HCT116 (cell line): ENCODE measurements around the gene SNX1. TPM values are rescaled to one million over a fixed set of nuclear protein-coding genes. Genes with fewer than 3 reads are reported as not detected.

Source experiments
- ATAC-seq: fragments of 200-7000 bp; cut with Tn5 transposase; 2 replicates; pipeline ENCODE4 v1.9.1; 2020; ENCODE audit warnings: mild to moderate bottlenecking, moderate library complexity
- BruUV-seq: library from RNA; stranded (reverse); fragments of 400-500 nt; replicated peaks from 2 replicates; lab custom pipeline; 2021; lab: Mats Ljungman, UMichigan
- CTCF ChIA-PET: fragments of 300-600 bp; sonication (Branson Sonifier 250); formaldehyde crosslinking; loops from one replicate; lab custom pipeline; 2021; ENCODE audit warnings: antibody characterized with exemption; lab: Charles Lee
- POLR2A ChIA-PET: fragments of 300-600, 350-600 bp; sonication (Branson Sonifier 250); formaldehyde crosslinking; loops from one replicate; lab custom pipeline; 2021; ENCODE audit warnings: antibody characterized with exemption; lab: Charles Lee
- RAD21 ChIA-PET, 2 experiments: fragments of 300-600 bp; sonication (Branson Sonifier 250); formaldehyde crosslinking; loops; one replicate each; lab custom pipeline; 2023; ENCODE audit warnings: low total read pairs in 2 of 2; ENCODE audit not compliant: uncharacterized antibody in 2 of 2, unreplicated experiment in 2 of 2, low non-redundant PET in 1 of 2; lab: Charles Lee
- DNase-seq: peaks from one replicate; pipeline ENCODE4 v3.0.0-alpha.2; 2010; ENCODE audit warnings: low read depth, low spot score
- H2AFZ ChIP-seq: fragments of 200-600 bp; shearing (Covaris generic), sonication (generic); 2 replicates; pipeline ENCODE4 v1.6.1; 2017; ENCODE audit warnings: low read depth, mixed run types, mixed read lengths, antibody characterized with exemption, low read length; ENCODE audit not compliant: poor library complexity, severe bottlenecking
- H3K27ac ChIP-seq: 2 replicates; pipeline ENCODE4 v1.5.1; 2012; ENCODE audit warnings: low read depth, low read length
- H3K27me3 ChIP-seq: fragments of 200-600 bp; sonication (generic); 2 replicates; pipeline ENCODE4 v1.6.1; 2016; ENCODE audit warnings: mixed run types, low read length, mixed read lengths; ENCODE audit not compliant: insufficient read depth
- H3K36me3 ChIP-seq, 2 experiments: fragments of 200-500 bp in 1 of 2; fragments of 200-600 bp in 1 of 2; sonication (Bioruptor generic) in 1 of 2; sonication (generic) in 1 of 2; 2 replicates each; pipeline versions ENCODE4 v1.5.1 to v1.6.1; 2014 to 2016; ENCODE audit warnings: low read length in 2 of 2, inconsistent platforms in 1 of 2, mixed read lengths in 1 of 2, mixed run types in 1 of 2; ENCODE audit not compliant: insufficient read depth in 2 of 2, control insufficient read depth in 1 of 2
- H3K4me1 ChIP-seq, 2 experiments: fragments of 200-600 bp in 1 of 2; sonication (generic) in 1 of 2; 2 replicates each; pipeline versions ENCODE4 v1.5.1 to v1.6.1; 2012 to 2017; ENCODE audit warnings: low read length in 2 of 2, inconsistent platforms in 1 of 2, mild to moderate bottlenecking in 1 of 2, mixed read lengths in 1 of 2, mixed run types in 1 of 2, moderate library complexity in 1 of 2; ENCODE audit not compliant: insufficient read depth in 2 of 2, control insufficient read depth in 1 of 2
- H3K4me2 ChIP-seq: fragments of 200-600 bp; sonication (generic); 2 replicates; pipeline ENCODE4 v1.6.1; 2017; ENCODE audit warnings: mixed run types, low read length, mixed read lengths
- H3K4me3 ChIP-seq, 2 experiments: fragments of 200-600 bp in 1 of 2; sonication (generic) in 1 of 2; replicated peaks in 1 of 2; 2 replicates each; pipeline ENCODE4 v1.5.1; 2011 to 2016; ENCODE audit warnings: low read length in 2 of 2, control low read depth in 1 of 2, low read depth in 1 of 2, mild to moderate bottlenecking in 1 of 2, mixed read lengths in 1 of 2, mixed run types in 1 of 2
- H3K79me2 ChIP-seq: fragments of 200-600 bp; sonication (generic); 2 replicates; pipeline ENCODE4 v1.6.1; 2017; ENCODE audit warnings: mild to moderate bottlenecking, mixed run types, low read length, moderate library complexity, mixed read lengths; ENCODE audit not compliant: insufficient read depth
- H3K9ac ChIP-seq: fragments of 200-600 bp; sonication (generic); 2 replicates; pipeline ENCODE4 v1.6.1; 2016; ENCODE audit warnings: low read length, mixed read lengths
- H3K9me2 ChIP-seq: fragments of 200-600 bp; sonication (generic), shearing (Covaris generic); 2 replicates; pipeline ENCODE4 v1.6.1; 2017; ENCODE audit warnings: mixed run types, mild to moderate bottlenecking, moderate library complexity; ENCODE audit not compliant: insufficient read depth
- H3K9me3 ChIP-seq, 2 experiments: fragments of 200-500 bp in 1 of 2; fragments of 200-600 bp in 1 of 2; sonication (Bioruptor generic) in 1 of 2; sonication (generic) in 1 of 2; 2 replicates each; pipeline ENCODE4 v1.6.1; 2014 to 2017; ENCODE audit warnings: low read length in 2 of 2, mixed read lengths in 2 of 2, inconsistent platforms in 1 of 2, low read depth in 1 of 2, mild to moderate bottlenecking in 1 of 2, mixed run types in 1 of 2, moderate library complexity in 1 of 2; ENCODE audit not compliant: control insufficient read depth in 1 of 2, insufficient read depth in 1 of 2
- H4K20me1 ChIP-seq: fragments of 200-600 bp; sonication (generic), shearing (Covaris generic); 2 replicates; pipeline ENCODE4 v1.6.1; 2017; ENCODE audit warnings: mixed run types, mild to moderate bottlenecking, moderate library complexity; ENCODE audit not compliant: insufficient read depth
- CBX3 ChIP-seq: IDR thresholded peaks from 2 replicates; pipeline ENCODE4 v1.6.1; 2012; ENCODE audit warnings: low read depth
- CEBPB ChIP-seq: IDR thresholded peaks from 2 replicates; pipeline ENCODE4 v1.6.1; 2012; ENCODE audit warnings: low read depth
- EGR1 ChIP-seq: IDR thresholded peaks from 2 replicates; pipeline ENCODE4 v1.6.1; 2012; ENCODE audit warnings: low read depth
- ELF1 ChIP-seq: IDR thresholded peaks from 2 replicates; pipeline ENCODE4 v1.6.1; 2012; ENCODE audit warnings: low read depth, borderline replicate concordance
- EZH2 ChIP-seq: fragments of 200-600 bp; sonication (generic); IDR thresholded peaks from 2 replicates; pipeline ENCODE4 v1.6.1; 2017; ENCODE audit warnings: antibody characterized with exemption, mixed run types
- FOSL1 ChIP-seq: IDR thresholded peaks from 2 replicates; pipeline ENCODE4 v1.6.1; 2012; ENCODE audit warnings: low read depth
- MAX ChIP-seq: IDR thresholded peaks from 2 replicates; pipeline ENCODE4 v1.6.1; 2012
- POLR2A ChIP-seq: IDR thresholded peaks from 2 replicates; pipeline ENCODE4 v1.7.0; 2011; ENCODE audit warnings: borderline replicate concordance; ENCODE audit not compliant: insufficient read depth, insufficient read length; ENCODE audit errors: extremely low read depth
- POLR2AphosphoS5 ChIP-seq: IDR thresholded peaks from 2 replicates; pipeline ENCODE4 v1.6.1; 2011; ENCODE audit warnings: mild to moderate bottlenecking, low read depth, low read length, moderate library complexity
- RAD21 ChIP-seq: IDR thresholded peaks from 2 replicates; pipeline ENCODE4 v1.6.1; 2012; ENCODE audit warnings: low read depth, mild to moderate bottlenecking
- REST ChIP-seq: IDR thresholded peaks from 2 replicates; pipeline ENCODE4 v1.6.1; 2012; ENCODE audit warnings: low read depth
- SRF ChIP-seq: IDR thresholded peaks from 2 replicates; pipeline ENCODE4 v1.6.1; 2012; ENCODE audit warnings: low read depth
- TCF7L2 ChIP-seq: IDR thresholded peaks from 2 replicates; pipeline ENCODE4 v1.7.0; 2011; ENCODE audit warnings: borderline replicate concordance, inconsistent platforms; ENCODE audit not compliant: insufficient read depth, insufficient read length; ENCODE audit errors: extremely low read depth
- YY1 ChIP-seq: IDR thresholded peaks from 2 replicates; pipeline ENCODE4 v1.6.1; 2011; ENCODE audit warnings: low read length, low read depth, moderate library complexity, mild to moderate bottlenecking; ENCODE audit not compliant: insufficient replicate concordance; ENCODE audit errors: extremely low read depth
- ZBTB33 ChIP-seq: IDR thresholded peaks from 2 replicates; pipeline ENCODE4 v1.6.1; 2011; ENCODE audit warnings: mild to moderate bottlenecking, low read length, moderate library complexity; ENCODE audit not compliant: insufficient replicate concordance; ENCODE audit errors: extremely low read depth
- ZFX ChIP-seq: fragments of 450-650 bp; IDR thresholded peaks from 2 replicates; pipeline ENCODE4 v1.6.1; 2017
- ZNF274 ChIP-seq: fragments of 200-500 bp; sonication (Bioruptor generic); IDR thresholded peaks from 2 replicates; pipeline ENCODE4 v1.6.1; 2014; ENCODE audit warnings: mild to moderate bottlenecking, low read depth, low read length, inconsistent platforms
- intact Hi-C: fragments of 100-400 bp; cut with micrococcal nuclease; formaldehyde crosslinking; loops from 2 replicates; pipeline ENCODE4 v1.10.0; 2022
- total RNA-seq: library from RNA; stranded (reverse); gene quantifications from one replicate; pipeline ENCODE4 v1.2.1, GENCODE V29; 2021; ENCODE audit not compliant: unreplicated experiment
- TF ChIP-seq, protein P1 (sequence below): IDR thresholded peaks from 2 replicates; pipeline ENCODE4 v1.6.1; 2012

SNX1 gene
- total RNA-seq, 1 experiment from 2014 or later = 91.9 TPM

DNA sequence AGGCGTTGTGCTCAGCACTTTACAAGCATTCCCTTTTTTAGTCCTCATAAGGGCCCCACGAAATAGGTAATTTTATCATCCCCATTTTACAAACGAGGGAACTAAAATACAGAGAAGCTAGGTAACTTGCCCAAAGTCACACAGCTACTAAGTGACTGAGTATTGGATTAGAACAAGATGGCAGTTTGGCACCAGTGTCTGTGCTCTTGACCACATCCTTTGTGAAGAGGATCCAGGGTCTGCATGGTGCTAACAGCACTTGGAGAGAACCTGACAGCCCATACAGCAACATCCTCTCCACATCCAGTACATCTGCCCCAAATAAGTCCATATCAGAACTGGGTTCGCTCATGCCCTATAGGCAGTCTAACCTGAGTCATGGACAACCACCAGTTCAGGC, 27.6 kb upstream of the SNX1 start (continued):
- TF ChIP-seq ZBTB33 (no peak), CEBPB (no peak), ZNF274 (no peak)
- TF ChIP-seq, all 23 proteins: peak for 0

DNA sequence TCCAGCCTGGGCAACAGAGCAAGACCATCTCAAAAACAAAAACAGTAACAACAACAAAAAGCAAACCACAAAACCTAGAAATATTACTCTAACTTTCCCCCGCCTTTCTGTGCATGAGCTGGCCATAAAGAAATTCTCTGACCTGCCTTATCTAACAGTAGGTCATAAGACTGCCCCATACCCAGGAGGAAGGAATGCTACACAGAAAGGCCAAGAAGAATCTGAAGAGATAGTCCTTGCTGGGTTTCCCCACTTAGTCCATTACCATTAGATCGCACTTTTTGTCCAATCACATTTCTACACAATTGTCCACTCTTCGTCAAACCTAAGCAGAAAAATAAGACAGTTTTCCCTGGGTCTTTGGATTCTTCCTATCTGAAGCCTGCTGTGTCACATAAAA, 25.7 kb upstream of the SNX1 start:
- H3K4me3 ChIP-seq = no peak overlapping the region
- CTCF ChIA-PET = interaction anchor here (1.5 to 5.7 kb wide), 3 partner anchors 317 to 471 kb away, joined by 7 to 69 read pairs (median 8); no protein-coding TSS in a partner anchor
- no peak overlapping the region for H3K4me2 ChIP-seq
- TF ChIP-seq SRF (no peak), REST (no peak), FOSL1 (no peak), ELF1 (no peak), YY1 (no peak), EZH2 (no peak), RAD21 (no peak), ZNF274 (no peak), ZFX (no peak), CEBPB (no peak), MAX (no peak), POLR2A (no peak), EGR1 (no peak), ZBTB33 (no peak), POLR2AphosphoS5 (no peak), CBX3 (no peak), TCF7L2 (no peak)
- TF ChIP-seq, protein P1, sequence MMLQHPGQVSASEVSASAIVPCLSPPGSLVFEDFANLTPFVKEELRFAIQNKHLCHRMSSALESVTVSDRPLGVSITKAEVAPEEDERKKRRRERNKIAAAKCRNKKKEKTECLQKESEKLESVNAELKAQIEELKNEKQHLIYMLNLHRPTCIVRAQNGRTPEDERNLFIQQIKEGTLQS = no peak

More for the DNA sequence above, 25.7 kb upstream of the SNX1 start:
- BruUV-seq = no TSS peak
- ChIA-PET RAD21 (no interaction called here), POLR2A (no interaction called here)
- intact Hi-C loops = no loop called here
- Histone ChIP-seq H3K27ac (no peak overlapping the region), H2AFZ (no peak overlapping the region), H3K9ac (no peak overlapping the region), H3K27me3 (no peaks in the 10 kb centered on the region), H3K9me3 (no peaks in the 10 kb centered on the region), H3K4me1 (peaks cover 0 to 25% of the 10 kb centered on the region in 2 experiments; a peak in 1 of 4 replicates), H3K9me2 (no peaks in the 10 kb centered on the region), H3K79me2 (no peaks in the 10 kb centered on the region), H4K20me1 (no peaks in the 10 kb centered on the region), H3K36me3 (peaks cover 2 to 17% of the 10 kb centered on the region in 2 experiments; a peak in 2 of 4 replicates)
- no peak for ATAC-seq
- no peak for DNase-seq
